ENCODE data around the gene CCM2. TPM values are rescaled to one million over a fixed set of nuclear protein-coding genes. Genes with fewer than 3 reads are reported as not detected.

CCM2 gene
- total and polyA plus RNA-seq, 9 donors: 16.2 to 34.6 (median 23.1) TPM

DNA sequence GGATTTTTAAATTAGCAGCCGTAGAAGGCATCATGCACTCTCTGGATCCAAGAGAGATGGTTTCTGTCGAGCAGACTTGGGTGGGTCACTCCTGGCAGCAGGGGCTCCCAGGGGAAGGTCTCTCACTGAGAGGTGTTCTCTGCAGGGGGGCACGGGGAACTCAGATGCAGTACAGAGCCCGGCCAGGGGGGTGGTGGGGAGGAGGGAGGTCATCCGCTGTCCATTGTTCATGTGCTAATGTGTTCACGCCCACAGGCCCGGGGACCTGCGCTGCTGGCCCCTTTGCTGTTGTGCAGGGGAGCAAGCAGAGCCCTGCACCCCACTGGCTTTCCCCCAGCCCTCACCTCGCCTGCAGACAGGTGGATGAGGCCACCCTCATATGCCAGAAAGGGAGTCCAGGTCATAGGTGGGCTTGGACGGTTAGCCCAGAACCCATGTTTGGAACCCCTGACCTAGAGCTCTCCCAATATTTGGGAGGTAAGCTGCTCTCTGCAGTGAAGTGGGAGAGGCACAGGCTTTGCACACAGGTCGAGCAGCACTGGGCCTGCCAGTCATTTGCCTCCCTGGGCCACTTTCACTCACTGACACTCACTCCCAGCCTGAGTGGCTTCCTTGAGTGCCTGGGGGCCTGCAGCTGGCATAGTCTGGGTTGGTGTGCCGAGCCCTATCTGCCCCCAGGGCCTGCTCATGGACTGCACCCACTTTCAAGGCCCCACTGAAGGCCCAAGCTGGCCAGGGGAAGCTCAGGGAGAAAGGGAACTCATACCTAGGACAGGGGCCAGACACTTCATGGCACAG, 124.1 kb downstream of the CCM2 start:
- peak in 1 of 5 donors; percentile 5 for DNase-seq
- Histone ChIP-seq H3K4me1 (ENCODE audit: insufficient read depth) (no peaks in the 10 kb centered on the region), H3K4me3 (no peak overlapping the region), H3K9me3 (no peaks in the 10 kb centered on the region), H3K36me3 (no peaks in the 10 kb centered on the region), H3K27me3 (no peaks in the 10 kb centered on the region), H3K27ac (no peak overlapping the region)
- intact Hi-C loops (cut with DNase I): no loop called here
- no peak for TF ChIP-seq POLR2A (IDR thresholded peaks at IDR 0.05)
- TF ChIP-seq EP300 (IDR thresholded peaks at IDR 0.05): no peak
- TF ChIP-seq, protein P1, sequence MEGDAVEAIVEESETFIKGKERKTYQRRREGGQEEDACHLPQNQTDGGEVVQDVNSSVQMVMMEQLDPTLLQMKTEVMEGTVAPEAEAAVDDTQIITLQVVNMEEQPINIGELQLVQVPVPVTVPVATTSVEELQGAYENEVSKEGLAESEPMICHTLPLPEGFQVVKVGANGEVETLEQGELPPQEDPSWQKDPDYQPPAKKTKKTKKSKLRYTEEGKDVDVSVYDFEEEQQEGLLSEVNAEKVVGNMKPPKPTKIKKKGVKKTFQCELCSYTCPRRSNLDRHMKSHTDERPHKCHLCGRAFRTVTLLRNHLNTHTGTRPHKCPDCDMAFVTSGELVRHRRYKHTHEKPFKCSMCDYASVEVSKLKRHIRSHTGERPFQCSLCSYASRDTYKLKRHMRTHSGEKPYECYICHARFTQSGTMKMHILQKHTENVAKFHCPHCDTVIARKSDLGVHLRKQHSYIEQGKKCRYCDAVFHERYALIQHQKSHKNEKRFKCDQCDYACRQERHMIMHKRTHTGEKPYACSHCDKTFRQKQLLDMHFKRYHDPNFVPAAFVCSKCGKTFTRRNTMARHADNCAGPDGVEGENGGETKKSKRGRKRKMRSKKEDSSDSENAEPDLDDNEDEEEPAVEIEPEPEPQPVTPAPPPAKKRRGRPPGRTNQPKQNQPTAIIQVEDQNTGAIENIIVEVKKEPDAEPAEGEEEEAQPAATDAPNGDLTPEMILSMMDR (IDR thresholded peaks at IDR 0.05): no peak
- 57 to 68% (median 61%) methylated on average over 12 of the region's 12 CpGs for WGBS, 3 donors

DNA sequence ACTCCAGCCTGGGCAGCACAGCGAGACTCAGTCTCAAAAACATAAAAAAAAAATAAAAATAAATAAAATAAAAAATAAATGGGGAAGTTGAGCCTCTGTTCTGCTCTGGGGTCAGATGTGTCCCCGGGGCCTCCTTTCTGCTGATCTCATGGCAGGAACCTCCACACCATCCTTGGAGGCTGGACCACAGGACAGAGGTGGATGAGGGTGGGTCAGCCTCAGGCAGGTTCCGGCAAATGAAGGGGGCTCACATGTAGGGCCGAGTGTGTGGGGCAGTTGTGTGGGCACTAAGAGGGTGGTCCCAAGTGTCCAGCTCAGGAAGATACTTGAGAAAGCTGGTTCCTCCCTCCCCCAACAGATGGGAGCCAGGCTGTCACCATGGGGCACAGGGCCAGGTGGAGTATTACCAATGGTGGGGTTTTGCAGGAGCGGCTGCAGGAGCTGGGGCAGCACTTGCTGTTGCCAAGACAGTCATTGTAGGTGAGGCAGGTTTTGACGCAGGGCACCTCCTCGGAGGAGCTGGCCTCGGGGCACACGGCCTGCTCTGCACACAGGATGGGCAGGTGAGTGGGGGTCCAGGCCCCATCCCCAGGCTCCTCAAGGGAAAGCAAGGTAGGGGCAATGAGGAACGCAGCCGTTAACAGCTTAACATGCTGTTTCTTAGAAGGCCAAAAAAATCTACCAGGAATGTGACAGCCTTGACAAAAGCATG, 125.3 kb downstream of the CCM2 start:
- H3K4me1 ChIP-seq (ENCODE audit: insufficient read depth): no peaks in the 10 kb centered on the region
- no peak for DNase-seq
- no peaks in the 10 kb centered on the region for H3K36me3 ChIP-seq
- no peaks in the 10 kb centered on the region for H3K9me3 ChIP-seq
- WGBS, 3 donors: 89 to 91% (median 90%) methylated on average over 10 to 11 of the region's 11 CpGs
- no peak overlapping the region for H3K27ac ChIP-seq
- H3K27me3 ChIP-seq: no peaks in the 10 kb centered on the region
- TF ChIP-seq, protein P1 (IDR thresholded peaks at IDR 0.05): no peak
- no peak for TF ChIP-seq EP300 (IDR thresholded peaks at IDR 0.05)
- TF ChIP-seq POLR2A (IDR thresholded peaks at IDR 0.05): no peak
- no peak overlapping the region for H3K4me3 ChIP-seq
- intact Hi-C loops (cut with DNase I): no loop called here

Small RNAs within 50 kb of the gene (small RNA-seq; reads per million reads assigned to genes)
- 2.7 reads per million, percentile 75 among the genes with 10 or more reads in this experiment for gene SNORA5A
- not detected for gene SNORA5B
- gene SNORA5C: 91.2 reads per million, percentile 91 among the genes with 10 or more reads in this experiment

Other genes starting within 250 kb of the CCM2 start
- 1,000 to 10,000 TPM in 1 of 7 donors, 100 to 1,000 TPM in 6; 644 to 1,200 (median 790) TPM for gene PPIA, start 203.5 kb upstream of the CCM2 start, total RNA-seq
- gene PPIA, start 203.5 kb upstream of the CCM2 start, polyA plus RNA-seq: 1,000 to 10,000 TPM; 1,452 to 2,091 TPM
- 100 to 1,000 TPM in 5 of 7 donors, 10 to 100 TPM in 2; 70.7 to 154 (median 123) TPM for gene H2AZ2, start 152.1 kb upstream of the CCM2 start, total RNA-seq
- gene H2AZ2, start 152.1 kb upstream of the CCM2 start, polyA plus RNA-seq: 100 to 1,000 TPM in 1 of 2 donors, 10 to 100 TPM in 1; 79.0 to 119 TPM
- 10 to 100 TPM; 17.6 to 27.3 (median 25.6) TPM for gene PURB, start 114.7 kb upstream of the CCM2 start, total RNA-seq
- 10 to 100 TPM in 1 of 2 donors, 1 to 10 TPM in 1; 9.6 to 19.5 TPM for gene PURB, start 114.7 kb upstream of the CCM2 start, polyA plus RNA-seq
- gene MYO1G, start 21.2 kb upstream of the CCM2 start, total RNA-seq: 1 to 10 TPM in 4 of 7 donors, under 1 TPM in 3; 0.48 to 2.4 (median 1.0) TPM
- gene MYO1G, start 21.2 kb upstream of the CCM2 start, polyA plus RNA-seq: 1 to 10 TPM in 1 of 2 donors, under 1 TPM in 1; 0.64 to 1.1 TPM
- gene NACAD, start 88.8 kb downstream of the CCM2 start, total RNA-seq: 10 to 100 TPM in 5 of 7 donors, 1 to 10 TPM in 2; 5.1 to 24.1 (median 18.8) TPM
- 1 to 10 TPM; 4.1 to 8.1 TPM for gene NACAD, start 88.8 kb downstream of the CCM2 start, polyA plus RNA-seq
- gene TBRG4, start 111.5 kb downstream of the CCM2 start, total RNA-seq: 10 to 100 TPM; 28.9 to 67.5 (median 50.8) TPM
- gene TBRG4, start 111.5 kb downstream of the CCM2 start, polyA plus RNA-seq: 10 to 100 TPM; 28.6 to 34.0 TPM
- 10 to 100 TPM in 3 of 7 donors, 1 to 10 TPM in 4; 2.9 to 26.0 (median 8.0) TPM for gene RAMP3, start 157.6 kb downstream of the CCM2 start, total RNA-seq
- 10 to 100 TPM in 1 of 2 donors, 1 to 10 TPM in 1; 4.0 to 14.8 TPM for gene RAMP3, start 157.6 kb downstream of the CCM2 start, polyA plus RNA-seq

Data from ovary (tissue), 9 donors.